CD4-positive, alpha-beta T cell (primary cell): ENCODE measurements around the gene ASH1L. TPM values are rescaled to one million over a fixed set of nuclear protein-coding genes. Genes with fewer than 3 reads are reported as not detected.

Experiments used
- ATAC-seq: fragments of 200-7000 bp; cut with Tn5 transposase; one replicate; pipeline ENCODE4 v1.10.0; 2022; ENCODE audit warnings: mild to moderate bottlenecking; ENCODE audit not compliant: poor library complexity
- CTCF ChIA-PET: fragments of 350-600 bp; sonication (Branson Sonifier 250); formaldehyde crosslinking; loops from one replicate; lab custom pipeline; 2021; ENCODE audit warnings: antibody characterized with exemption, inconsistent platforms; lab: Charles Lee
- POLR2A ChIA-PET: fragments of 350-600 bp; sonication (Branson Sonifier 250); formaldehyde crosslinking; loops from one replicate; lab custom pipeline; 2021; ENCODE audit warnings: antibody characterized with exemption, inconsistent platforms; lab: Charles Lee
- DNase-seq, 14 experiments: peaks; one replicate each; pipeline ENCODE4 v3.0.0-alpha.2; 2013 to 2020; ENCODE audit warnings: mixed read lengths in 2 of 14
- H3K27ac ChIP-seq, 2 donors: one replicate each; pipeline versions ENCODE4 v1.5.1 to v1.7.0; 2013; ENCODE audit warnings: low read length in 2 of 2, low read depth in 1 of 2, mild to moderate bottlenecking in 1 of 2
- H3K27me3 ChIP-seq, 2 experiments: 1 replicate in 1 of 2; 2 replicates in 1 of 2; pipeline versions ENCODE4 v1.6.1 to v1.7.0; 2013; ENCODE audit warnings: low read length in 2 of 2, control low read depth in 1 of 2, mild to moderate bottlenecking in 1 of 2, moderate library complexity in 1 of 2; ENCODE audit not compliant: insufficient read depth in 2 of 2, control insufficient read depth in 1 of 2
- H3K36me3 ChIP-seq: one replicate; pipeline ENCODE4 v1.6.1; 2013; ENCODE audit warnings: low read length, control low read depth; ENCODE audit not compliant: insufficient read depth
- H3K4me1 ChIP-seq: one replicate; pipeline ENCODE4 v1.6.1; 2013; ENCODE audit warnings: low read length, control low read depth; ENCODE audit not compliant: insufficient read depth
- H3K4me3 ChIP-seq: one replicate; pipeline ENCODE4 v1.5.1; 2013; ENCODE audit warnings: mild to moderate bottlenecking, low read length, moderate library complexity
- H3K9me3 ChIP-seq, 2 experiments: 1 replicate in 1 of 2; 2 replicates in 1 of 2; pipeline versions ENCODE4 v1.6.1 to v1.7.0; 2013; ENCODE audit warnings: low read length in 2 of 2, mild to moderate bottlenecking in 2 of 2, control low read depth in 1 of 2, moderate library complexity in 1 of 2; ENCODE audit not compliant: control insufficient read depth in 1 of 2, insufficient read depth in 1 of 2
- H3K27ac Mint-ChIP-seq: one replicate; pipeline ENCODE4 v1.8.0; 2020; ENCODE audit warnings: mixed read lengths
- H3K27me3 Mint-ChIP-seq: one replicate; pipeline ENCODE4 v1.8.0; 2021; ENCODE audit warnings: mixed read lengths
- H3K36me3 Mint-ChIP-seq: one replicate; pipeline ENCODE4 v1.8.0; 2021; ENCODE audit warnings: low read depth, mixed read lengths
- H3K4me1 Mint-ChIP-seq: one replicate; pipeline ENCODE4 v1.8.0; 2021; ENCODE audit warnings: low read depth, mixed read lengths
- H3K4me3 Mint-ChIP-seq: one replicate; pipeline ENCODE4 v1.8.0; 2020; ENCODE audit warnings: mild to moderate bottlenecking, mixed read lengths
- H3K9me3 Mint-ChIP-seq: one replicate; pipeline ENCODE4 v1.8.0; 2020; ENCODE audit warnings: mixed read lengths
- CTCF ChIP-seq: fragments of 200-600 bp; IDR thresholded peaks from one replicate; pipeline ENCODE4 v1.8.0; 2022; ENCODE audit warnings: antibody characterized with exemption, mild to moderate bottlenecking
- intact Hi-C, 2 experiments: fragments of 100-400 bp; cut with DNase I in 1 of 2; cut with micrococcal nuclease in 1 of 2; formaldehyde crosslinking; loops; one replicate each; pipeline versions ENCODE4 v1.15.1 to v1.9.0; 2023 to 2025; cut with DNase I, micrococcal nuclease
- total RNA-seq, 174 experiments: library from RNA in 2 of 174; stranded (reverse) in 2 of 174; gene quantifications; one replicate each; pipeline ENCODE4 v1.2.3 and lab custom pipeline; 2021 to 2026

Gene ASH1L
- total RNA-seq, 2 experiments from 2014 or later = 71.0 to 72.8 TPM

- peaks cover 59% of the 10 kb centered on the region for H3K36me3 ChIP-seq
- no peaks in the 10 kb centered on the region for H3K27me3 ChIP-seq
- Mint-ChIP-seq H3K27me3 (no peaks in the 10 kb centered on the region), H3K4me1 (peaks cover 21% of the 10 kb centered on the region), H3K4me3 (no peak overlapping the region), H3K36me3 (peaks cover 75% of the 10 kb centered on the region), H3K9me3 (no peaks in the 10 kb centered on the region), H3K27ac (peak overlapping the region; percentile 74)
- H3K27ac ChIP-seq = no peak overlapping the region
- peak; percentile 70 for ATAC-seq
- H3K9me3 ChIP-seq = no peaks in the 10 kb centered on the region
- peak in 2 of 14 experiments; percentile 5 to 23 for DNase-seq
- H3K4me1 ChIP-seq = no peaks in the 10 kb centered on the region
- H3K4me3 ChIP-seq = no peak overlapping the region
- ChIA-PET POLR2A (no interaction called here), CTCF (interaction anchor here (0.5 kb wide), 1 partner anchor 209 kb away, joined by 3 read pairs; no protein-coding TSS in a partner anchor)
- TF ChIP-seq CTCF = no peak
- intact Hi-C loops = no loop called here
Observed at GRCh38 chr1:155379631-155380090, 182.9 kb downstream of the ASH1L start.

- Mint-ChIP-seq H3K4me3 (no peak overlapping the region), H3K27me3 (no peaks in the 10 kb centered on the region), H3K27ac (peak overlapping the region; percentile 74), H3K36me3 (peaks cover 75% of the 10 kb centered on the region), H3K4me1 (peaks cover 21% of the 10 kb centered on the region), H3K9me3 (no peaks in the 10 kb centered on the region)
- Histone ChIP-seq H3K4me3 (no peak overlapping the region), H3K4me1 (no peaks in the 10 kb centered on the region), H3K27ac (no peak overlapping the region), H3K36me3 (peaks cover 63% of the 10 kb centered on the region), H3K9me3 (no peaks in the 10 kb centered on the region), H3K27me3 (no peaks in the 10 kb centered on the region)
- no peak for TF ChIP-seq CTCF
- ChIA-PET POLR2A (no interaction called here), CTCF (interaction anchor here (2.0 kb wide), 1 partner anchor 129 kb away, joined by 5 read pairs; no protein-coding TSS in a partner anchor)
- ATAC-seq = no peak
- intact Hi-C loops = no loop called here
- DNase-seq = no peak
Observed at GRCh38 chr1:155379180-155379579, 183.4 kb downstream of the ASH1L start.

- ChIA-PET CTCF (no interaction called here), POLR2A (no interaction called here)
- intact Hi-C loops = no loop called here
- no peak overlapping the region for H3K27ac ChIP-seq
- Mint-ChIP-seq H3K27ac (no peak overlapping the region), H3K9me3 (no peaks in the 10 kb centered on the region), H3K36me3 (peaks cover 57% of the 10 kb centered on the region), H3K4me3 (no peak overlapping the region), H3K27me3 (no peaks in the 10 kb centered on the region), H3K4me1 (no peaks in the 10 kb centered on the region)
- H3K4me3 ChIP-seq = no peak overlapping the region
- no peak for TF ChIP-seq CTCF
- no peaks in the 10 kb centered on the region for H3K4me1 ChIP-seq
- H3K36me3 ChIP-seq = peaks cover 66% of the 10 kb centered on the region
- no peaks in the 10 kb centered on the region for H3K27me3 ChIP-seq
- no peak for DNase-seq
- no peak for ATAC-seq
- H3K9me3 ChIP-seq = no peaks in the 10 kb centered on the region
Observed at GRCh38 chr1:155360051-155360450, 202.6 kb downstream of the ASH1L start.
